ENCODE results near the gene JAM3. TPM values are rescaled to one million over a fixed set of nuclear protein-coding genes. Genes with fewer than 3 reads are reported as not detected.
A peak's percentile ranks its signal among the peaks of the same experiment; 100 is the strongest.

Gene JAM3
- total and polyA plus RNA-seq, 2 donors (not counting 1 experiment from before 2014, with no cell fraction given), result 13.5 to 29.6 TPM

DNA sequence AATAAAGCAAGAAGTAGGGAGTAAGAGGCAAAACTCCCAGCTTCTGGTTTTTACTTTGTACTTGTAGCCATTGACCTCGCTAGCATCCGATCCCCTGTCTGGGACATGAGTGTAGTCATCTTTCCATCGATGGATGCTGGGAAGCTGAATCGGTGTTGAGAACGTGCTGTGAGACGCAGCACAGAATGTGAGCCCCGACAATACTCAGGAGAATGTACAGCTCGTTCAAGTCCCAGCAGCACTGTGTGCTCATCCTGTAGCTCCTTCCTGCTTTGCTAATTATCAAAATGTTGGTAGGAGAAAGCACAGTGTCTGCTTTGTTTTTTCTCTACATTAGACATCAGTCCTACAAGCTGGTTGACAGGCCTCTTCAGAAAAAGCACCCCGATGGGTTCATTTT lies 56.6 kb downstream of the JAM3 start:
- H3K27me3 ChIP-seq (replicated peaks in 1 of 4; ENCODE audit: control extremely low read depth in 1 of 4, control insufficient read depth in 3 of 4, insufficient read depth in 4 of 4, low read length in 3 of 4), result peaks cover 0 to 9% (median 6%) of the 10 kb centered on the region in 4 experiments
- ATAC-seq (ENCODE audit: low read depth) (no peak), DNase-seq (no peak)
- no peak overlapping the region for H3K27ac Mint-ChIP-seq
- intact Hi-C loops (cut with micrococcal nuclease), result no loop called here
- peaks cover 1 to 4% (median 1%) of the 10 kb centered on the region in 3 donors for H3K9me3 ChIP-seq (ENCODE audit: control extremely low read depth in 1 of 3, control insufficient read depth in 2 of 3, insufficient read depth in 1 of 3, low read length in 2 of 3)
- WGBS (ENCODE audit: insufficient coverage), result 95% methylated on average over 9 of the region's 9 CpGs
- no peak overlapping the region for H3K4me2 ChIP-seq (replicated peaks; ENCODE audit: low read depth, low read length, poor library complexity, severe bottlenecking)
- peaks cover 22% of the 10 kb centered on the region for H4K20me1 ChIP-seq (ENCODE audit: control insufficient read depth, insufficient read depth, low read length, poor library complexity, severe bottlenecking)
- no peak overlapping the region for H3K27ac ChIP-seq (ENCODE audit: low read length in 2 of 2)
- no peak for TF ChIP-seq EZH2 (IDR thresholded peaks at IDR 0.05; ENCODE audit: borderline replicate concordance, insufficient read depth, low read depth, low read length, poor library complexity, severe bottlenecking)
- TF ChIP-seq, protein P1, sequence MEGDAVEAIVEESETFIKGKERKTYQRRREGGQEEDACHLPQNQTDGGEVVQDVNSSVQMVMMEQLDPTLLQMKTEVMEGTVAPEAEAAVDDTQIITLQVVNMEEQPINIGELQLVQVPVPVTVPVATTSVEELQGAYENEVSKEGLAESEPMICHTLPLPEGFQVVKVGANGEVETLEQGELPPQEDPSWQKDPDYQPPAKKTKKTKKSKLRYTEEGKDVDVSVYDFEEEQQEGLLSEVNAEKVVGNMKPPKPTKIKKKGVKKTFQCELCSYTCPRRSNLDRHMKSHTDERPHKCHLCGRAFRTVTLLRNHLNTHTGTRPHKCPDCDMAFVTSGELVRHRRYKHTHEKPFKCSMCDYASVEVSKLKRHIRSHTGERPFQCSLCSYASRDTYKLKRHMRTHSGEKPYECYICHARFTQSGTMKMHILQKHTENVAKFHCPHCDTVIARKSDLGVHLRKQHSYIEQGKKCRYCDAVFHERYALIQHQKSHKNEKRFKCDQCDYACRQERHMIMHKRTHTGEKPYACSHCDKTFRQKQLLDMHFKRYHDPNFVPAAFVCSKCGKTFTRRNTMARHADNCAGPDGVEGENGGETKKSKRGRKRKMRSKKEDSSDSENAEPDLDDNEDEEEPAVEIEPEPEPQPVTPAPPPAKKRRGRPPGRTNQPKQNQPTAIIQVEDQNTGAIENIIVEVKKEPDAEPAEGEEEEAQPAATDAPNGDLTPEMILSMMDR (IDR thresholded peaks at IDR 0.05), result no peak
- CTCF ChIA-PET, result interaction anchor here (0.8 to 2.1 kb wide), 3 partner anchors 10 to 75 kb away, joined by 3 to 6 read pairs (median 4); no protein-coding TSS in a partner anchor
- H3K9me3 Mint-ChIP-seq (ENCODE audit: insufficient read depth), result no peaks in the 10 kb centered on the region
- no peaks in the 10 kb centered on the region for H3K36me3 ChIP-seq (replicated peaks in 1 of 2; ENCODE audit: control extremely low read depth in 1 of 2, control insufficient read depth in 1 of 2, extremely low read depth in 1 of 2, insufficient read depth in 2 of 2, low read length in 1 of 2)
- POLR2A ChIA-PET, result interaction anchor here (0.6 kb wide), 1 partner anchor 153 kb away, joined by 4 read pairs; no protein-coding TSS in a partner anchor
- no peak overlapping the region for H3K9ac ChIP-seq (ENCODE audit: low read length)
- H3K4me1 Mint-ChIP-seq, result peaks cover 23% of the 10 kb centered on the region
- H2AFZ ChIP-seq (ENCODE audit: insufficient read depth, low read depth, low read length, poor library complexity, severe bottlenecking), result no peak overlapping the region
- H3K27me3 Mint-ChIP-seq, result peaks cover 33% of the 10 kb centered on the region
- H3K4me3 Mint-ChIP-seq, result peak overlapping the region; percentile 38
- no peak overlapping the region for H3K4me3 ChIP-seq (ENCODE audit: control extremely low read depth in 1 of 5, extremely low read depth in 1 of 5, insufficient read depth in 1 of 5, low read depth in 2 of 5, low read length in 4 of 5)
- H3K79me2 ChIP-seq (ENCODE audit: control insufficient read depth, insufficient read depth, low read length), result no peaks in the 10 kb centered on the region
- H3K4me1 ChIP-seq (ENCODE audit: control insufficient read depth in 2 of 2, insufficient read depth in 2 of 2, low read length in 2 of 2), result peaks cover 8 to 11% of the 10 kb centered on the region in 2 donors

DNA sequence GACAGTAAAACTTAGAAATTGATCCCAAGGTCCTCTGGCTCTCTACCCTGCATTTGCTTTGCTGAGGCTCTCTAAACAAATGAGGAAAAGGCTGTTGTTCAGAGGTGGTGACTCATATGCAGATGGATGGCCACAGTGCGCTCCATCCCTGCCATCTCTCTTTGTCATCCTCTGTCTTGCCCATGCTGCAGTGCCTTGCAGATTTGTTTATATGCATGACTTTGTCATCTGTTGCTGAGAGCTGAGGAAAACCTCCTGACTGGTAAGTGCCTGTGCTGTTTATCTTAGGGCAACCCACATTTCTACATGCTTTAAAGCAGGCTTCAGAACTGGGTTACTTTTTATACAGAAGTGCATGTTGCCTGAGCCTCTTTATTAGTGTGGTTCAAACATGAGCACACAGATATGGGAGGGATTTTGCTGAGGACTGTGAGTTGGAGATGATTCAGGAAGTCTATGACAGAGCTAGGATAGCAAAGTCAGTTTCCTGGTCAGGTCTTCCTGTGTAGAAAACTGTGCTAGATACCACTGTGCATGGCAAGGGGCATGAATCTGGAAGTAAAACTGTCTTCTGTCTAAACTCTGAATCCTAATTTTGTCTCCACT lies 57.4 kb downstream of the JAM3 start:
- no peak for DNase-seq
- CTCF ChIA-PET, result interaction anchor here (1.8 to 2.1 kb wide), 2 partner anchors 9 to 13 kb away, joined by 4 to 6 read pairs; no protein-coding TSS in a partner anchor
- Histone ChIP-seq H3K27ac (ENCODE audit: low read length in 2 of 2) (no peak overlapping the region), H3K36me3 (replicated peaks in 1 of 2; ENCODE audit: control extremely low read depth in 1 of 2, control insufficient read depth in 1 of 2, extremely low read depth in 1 of 2, insufficient read depth in 2 of 2, low read length in 1 of 2) (no peaks in the 10 kb centered on the region), H3K79me2 (ENCODE audit: control insufficient read depth, insufficient read depth, low read length) (no peaks in the 10 kb centered on the region), H2AFZ (ENCODE audit: insufficient read depth, low read depth, low read length, poor library complexity, severe bottlenecking) (no peak overlapping the region), H3K4me1 (ENCODE audit: control insufficient read depth in 2 of 2, insufficient read depth in 2 of 2, low read length in 2 of 2) (peaks cover 8 to 11% of the 10 kb centered on the region in 2 donors), H3K9ac (ENCODE audit: low read length) (no peak overlapping the region), H3K4me2 (replicated peaks; ENCODE audit: low read depth, low read length, poor library complexity, severe bottlenecking) (no peak overlapping the region), H3K4me3 (ENCODE audit: control extremely low read depth in 1 of 5, extremely low read depth in 1 of 5, insufficient read depth in 1 of 5, low read depth in 2 of 5, low read length in 4 of 5) (no peak overlapping the region), H3K27me3 (replicated peaks in 1 of 4; ENCODE audit: control extremely low read depth in 1 of 4, control insufficient read depth in 3 of 4, insufficient read depth in 4 of 4, low read length in 3 of 4) (peaks cover 0 to 9% (median 6%) of the 10 kb centered on the region in 4 experiments), H4K20me1 (ENCODE audit: control insufficient read depth, insufficient read depth, low read length, poor library complexity, severe bottlenecking) (peaks cover 19% of the 10 kb centered on the region), H3K9me3 (ENCODE audit: control extremely low read depth in 1 of 3, control insufficient read depth in 2 of 3, insufficient read depth in 1 of 3, low read length in 2 of 3) (peaks cover 2 to 10% (median 4%) of the 10 kb centered on the region in 3 donors)
- no peak overlapping the region for H3K27ac Mint-ChIP-seq
- peaks cover 23% of the 10 kb centered on the region for H3K4me1 Mint-ChIP-seq
- peaks cover 2% of the 10 kb centered on the region for H3K9me3 Mint-ChIP-seq (ENCODE audit: insufficient read depth)
- ATAC-seq (ENCODE audit: low read depth), result no peak
- POLR2A ChIA-PET, result no interaction called here
- no peak overlapping the region for H3K4me3 Mint-ChIP-seq
- WGBS (ENCODE audit: insufficient coverage), result 86% methylated on average over 1 of the region's 1 CpG
- intact Hi-C loops (cut with micrococcal nuclease), result no loop called here
- H3K27me3 Mint-ChIP-seq, result peaks cover 33% of the 10 kb centered on the region
- no peak for TF ChIP-seq EZH2 (IDR thresholded peaks at IDR 0.05; ENCODE audit: borderline replicate concordance, insufficient read depth, low read depth, low read length, poor library complexity, severe bottlenecking)
- TF ChIP-seq, protein P1 (IDR thresholded peaks at IDR 0.05), result no peak

All from B cell (primary cell).